SK-N-MC (cell line): ENCODE data around the gene PLAGL2.
"Not testable (repeated sequence)": the region's sequence is repeated elsewhere in the genome, so short reads cannot be mapped to it uniquely, and the experiment has no call there.

ENCODE experiments used
- EZH2 ChIP-seq: fragments of 200-600 bp; sonication (generic); IDR thresholded peaks from one replicate; pipeline ENCODE4 v1.6.1; 2017; ENCODE audit warnings: antibody characterized with exemption
- FOXP2 ChIP-seq: optimal IDR thresholded peaks from 2 replicates; pipeline ENCODE3; 2011; ENCODE audit warnings: mild to moderate bottlenecking, moderate library complexity; ENCODE audit not compliant: insufficient read depth; ENCODE audit errors: extremely low read length, control extremely low read depth
- POLR2AphosphoS5 ChIP-seq: IDR thresholded peaks from 2 replicates; pipeline ENCODE4 v1.6.1; 2012; ENCODE audit warnings: mild to moderate bottlenecking, low read depth, low read length, borderline replicate concordance

DNA sequence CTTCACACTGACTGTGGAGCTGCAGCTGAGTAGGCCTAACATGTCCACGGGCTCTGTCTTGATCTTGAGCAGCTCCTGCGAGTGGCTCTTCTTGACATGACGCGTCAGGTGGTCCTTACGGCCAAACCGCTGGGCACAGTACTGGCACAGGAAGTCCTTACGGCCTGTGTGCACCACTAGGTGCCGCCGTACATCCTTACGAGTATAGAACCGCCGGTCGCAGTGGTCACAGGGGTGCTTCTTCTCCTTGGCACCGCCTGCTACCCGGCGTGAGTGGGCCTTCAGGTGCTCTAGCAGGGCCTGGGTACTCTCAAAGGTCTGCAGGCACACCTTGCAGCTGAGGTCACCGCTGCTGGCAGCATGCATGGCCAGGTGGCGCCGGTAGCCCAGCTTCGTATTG, 10.4 kb downstream of the PLAGL2 start:
- not testable (repeated sequence) for TF ChIP-seq EZH2, POLR2AphosphoS5, FOXP2
